HG03442 (cell line): ENCODE measurements around the gene RNF40.
"Not testable (repeated sequence)": the region's sequence is repeated elsewhere in the genome, so short reads cannot be mapped to it uniquely, and the experiment has no call there.

ENCODE experiments used
- ATAC-seq: cut with Tn5 transposase; IDR thresholded peaks from one replicate; pipeline ENCODE4 v1.9.1; 2021; ENCODE audit warnings: mild to moderate bottlenecking, moderate library complexity; ENCODE audit not compliant: unreplicated experiment

RNF40 gene

DNA sequence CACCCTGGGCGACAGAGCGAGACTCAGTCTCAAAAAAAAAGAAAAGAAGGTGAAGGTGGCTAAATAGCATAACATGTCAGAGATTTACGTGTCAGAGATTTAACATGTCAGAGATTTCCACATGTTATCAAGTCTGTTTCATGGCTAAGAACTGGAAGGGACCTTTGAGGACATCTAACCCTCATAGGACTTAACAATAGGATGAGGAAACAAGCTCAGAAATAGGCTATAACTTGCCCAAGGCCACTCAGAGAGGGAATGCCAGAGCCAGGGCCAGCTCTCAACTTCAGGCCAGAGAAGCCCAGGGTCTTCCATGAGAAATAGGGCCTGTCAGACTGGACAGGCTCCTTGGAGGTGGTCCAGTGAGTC is 51.7 kb downstream of the RNF40 start:
- ATAC-seq, result no peak

GRCh38 chr16:30816769-30817168 is 54.6 kb downstream of the RNF40 start:
- ATAC-seq, result no peak

GRCh38 chr16:30820952-30821421 is 58.9 kb downstream of the RNF40 start:
- ATAC-seq, result no peak

GRCh38 chr16:30821441-30821840 is 59.3 kb downstream of the RNF40 start:
- not testable (repeated sequence) for ATAC-seq

DNA sequence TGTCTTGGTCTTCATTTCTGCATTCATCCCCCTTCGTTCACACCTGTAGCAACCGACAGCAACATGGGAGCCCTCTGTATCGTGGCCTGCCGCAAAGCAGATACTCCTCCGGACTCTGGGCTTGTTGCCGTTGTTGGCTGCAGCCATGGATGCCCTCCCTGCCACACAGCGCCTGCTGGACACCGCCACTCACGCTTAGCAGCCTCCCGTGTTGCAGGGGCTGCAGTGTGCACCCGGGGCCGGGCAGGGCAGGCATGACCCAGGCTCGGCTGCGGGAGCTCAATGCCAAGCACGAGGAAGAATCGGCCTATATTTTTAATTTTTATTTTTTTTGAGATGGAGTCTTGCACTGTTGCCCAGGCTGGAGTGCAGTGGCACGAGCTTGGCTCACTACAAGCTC is 59.8 kb downstream of the RNF40 start:
- ATAC-seq, result no peak
